Smooth muscle cell (in vitro differentiated cells): Measurements from ENCODE around the gene DNAAF1. TPM values are rescaled to one million over a fixed set of nuclear protein-coding genes. Genes with fewer than 3 reads are reported as not detected.
"Not testable (repeated sequence)": the region's sequence is repeated elsewhere in the genome, so short reads cannot be mapped to it uniquely, and the experiment has no call there.

ENCODE experiments used
- DNase-seq: peaks from one replicate; lab custom pipeline; 2025; ENCODE audit not compliant: unreplicated experiment; lab: John Stamatoyannopoulos, UW
- H2AFZ ChIP-seq: fragments of 200-600 bp; sonication (generic); 2 replicates; pipeline ENCODE4 v1.6.0; 2016; ENCODE audit warnings: antibody characterized with exemption, low read depth, mild to moderate bottlenecking
- H3F3A ChIP-seq: fragments of 200-600 bp; sonication (generic); 2 replicates; pipeline ENCODE4 v1.6.0; 2017; ENCODE audit warnings: antibody characterized with exemption, low read depth
- H3K27ac ChIP-seq: fragments of 200-600 bp; sonication (generic); 2 replicates; pipeline ENCODE4 v1.5.1; 2016; ENCODE audit warnings: low read depth, mild to moderate bottlenecking
- H3K27me3 ChIP-seq: fragments of 200-600 bp; sonication (generic); 2 replicates; pipeline ENCODE4 v1.6.1; 2016; ENCODE audit warnings: low read depth, mild to moderate bottlenecking
- H3K36me3 ChIP-seq: fragments of 200-600 bp; sonication (generic); 2 replicates; pipeline ENCODE4 v1.5.1; 2016; ENCODE audit warnings: low read depth
- H3K4me1 ChIP-seq: fragments of 200-600 bp; sonication (generic); 2 replicates; pipeline ENCODE4 v1.5.1; 2016; ENCODE audit warnings: low read depth
- H3K4me2 ChIP-seq: fragments of 200-600 bp; sonication (generic); 2 replicates; pipeline ENCODE4 v1.6.0; 2016; ENCODE audit warnings: mild to moderate bottlenecking
- H3K4me3 ChIP-seq: fragments of 200-600 bp; sonication (generic); 2 replicates; pipeline ENCODE4 v1.5.1; 2016; ENCODE audit warnings: mild to moderate bottlenecking
- H3K79me2 ChIP-seq: fragments of 200-600 bp; sonication (generic); 2 replicates; pipeline ENCODE4 v1.6.0; 2016; ENCODE audit warnings: low read depth, mild to moderate bottlenecking
- H3K9ac ChIP-seq: fragments of 200-600 bp; sonication (generic); 2 replicates; pipeline ENCODE4 v1.6.0; 2016; ENCODE audit warnings: low read depth
- H3K9me3 ChIP-seq: fragments of 200-600 bp; sonication (generic); replicated peaks from 2 replicates; pipeline ENCODE4 v1.5.1; 2016; ENCODE audit warnings: low read depth
- H4K20me1 ChIP-seq: fragments of 200-600 bp; sonication (generic); 2 replicates; pipeline ENCODE4 v1.6.0; 2016; ENCODE audit warnings: low read depth
- CTCF ChIP-seq: fragments of 200-600 bp; sonication (generic); IDR thresholded peaks from 2 replicates; pipeline ENCODE4 v1.5.1; 2017; ENCODE audit warnings: borderline replicate concordance, mild to moderate bottlenecking, antibody characterized with exemption; ENCODE audit not compliant: insufficient read depth, poor library complexity, severe bottlenecking
- WGBS: methylation state at CpG from one replicate; pipeline ENCODE4 v1.1.7; 2016; ENCODE audit warnings: low lambda C conversion rate; 5-methylcytosine and 5-hydroxymethylcytosine counted together
- polyA plus RNA-seq: library from polyadenylated mRNA; unstranded; fragments of >200 nt; fragmentation: Nextera tagmentation; extraction: Ambion mirVana; gene quantifications from 2 replicates; pipeline ENCODE4 v1.2.1, GENCODE V29; 2016
- total RNA-seq: library from RNA; depleted of rRNA; stranded (reverse); fragments of >200 nt; gene quantifications from 2 replicates; pipeline ENCODE4 v1.2.3, GENCODE V29; 2014

DNAAF1 gene
- total and polyA plus RNA-seq, 2 experiments from 2014 or later: 0.09 TPM; not detected in 1

GRCh38 chr16:84110527-84110926 is 34.6 kb upstream of the DNAAF1 start:
- no peaks in the 10 kb centered on the region for H3F3A ChIP-seq
- TF ChIP-seq CTCF: no peak
- H3K4me2 ChIP-seq: no peak overlapping the region
- H2AFZ ChIP-seq: no peak overlapping the region
- H3K27ac ChIP-seq: no peak overlapping the region
- no peaks in the 10 kb centered on the region for H3K27me3 ChIP-seq
- WGBS: 97% methylated on average over 3 of the region's 3 CpGs
- no peak overlapping the region for H3K4me3 ChIP-seq
- peaks cover 93% of the 10 kb centered on the region for H3K79me2 ChIP-seq
- no peaks in the 10 kb centered on the region for H3K9me3 ChIP-seq
- H3K4me1 ChIP-seq: peaks cover 4% of the 10 kb centered on the region
- no peak for DNase-seq
- H3K9ac ChIP-seq: no peak overlapping the region
- peaks cover 72% of the 10 kb centered on the region for H4K20me1 ChIP-seq
- no peaks in the 10 kb centered on the region for H3K36me3 ChIP-seq

GRCh38 chr16:84111525-84111924 is 33.6 kb upstream of the DNAAF1 start:
- Histone ChIP-seq H3K9ac (no peak overlapping the region), H4K20me1 (peaks cover 62% of the 10 kb centered on the region), H2AFZ (no peak overlapping the region), H3K4me1 (peaks cover 9% of the 10 kb centered on the region), H3K36me3 (no peaks in the 10 kb centered on the region), H3K4me3 (no peak overlapping the region), H3K79me2 (peaks cover 92% of the 10 kb centered on the region), H3K4me2 (no peak overlapping the region), H3F3A (no peaks in the 10 kb centered on the region), H3K27me3 (no peaks in the 10 kb centered on the region), H3K27ac (no peak overlapping the region), H3K9me3 (no peaks in the 10 kb centered on the region)
- 95% methylated on average over 3 of the region's 3 CpGs for WGBS
- no peak for DNase-seq
- no peak for TF ChIP-seq CTCF

- WGBS: 87% methylated on average over 3 of the region's 3 CpGs
- peaks cover 58% of the 10 kb centered on the region for H4K20me1 ChIP-seq
- H2AFZ ChIP-seq: not testable (repeated sequence)
Observed at GRCh38 chr16:84111949-84112348, 33.2 kb upstream of the DNAAF1 start.

DNA sequence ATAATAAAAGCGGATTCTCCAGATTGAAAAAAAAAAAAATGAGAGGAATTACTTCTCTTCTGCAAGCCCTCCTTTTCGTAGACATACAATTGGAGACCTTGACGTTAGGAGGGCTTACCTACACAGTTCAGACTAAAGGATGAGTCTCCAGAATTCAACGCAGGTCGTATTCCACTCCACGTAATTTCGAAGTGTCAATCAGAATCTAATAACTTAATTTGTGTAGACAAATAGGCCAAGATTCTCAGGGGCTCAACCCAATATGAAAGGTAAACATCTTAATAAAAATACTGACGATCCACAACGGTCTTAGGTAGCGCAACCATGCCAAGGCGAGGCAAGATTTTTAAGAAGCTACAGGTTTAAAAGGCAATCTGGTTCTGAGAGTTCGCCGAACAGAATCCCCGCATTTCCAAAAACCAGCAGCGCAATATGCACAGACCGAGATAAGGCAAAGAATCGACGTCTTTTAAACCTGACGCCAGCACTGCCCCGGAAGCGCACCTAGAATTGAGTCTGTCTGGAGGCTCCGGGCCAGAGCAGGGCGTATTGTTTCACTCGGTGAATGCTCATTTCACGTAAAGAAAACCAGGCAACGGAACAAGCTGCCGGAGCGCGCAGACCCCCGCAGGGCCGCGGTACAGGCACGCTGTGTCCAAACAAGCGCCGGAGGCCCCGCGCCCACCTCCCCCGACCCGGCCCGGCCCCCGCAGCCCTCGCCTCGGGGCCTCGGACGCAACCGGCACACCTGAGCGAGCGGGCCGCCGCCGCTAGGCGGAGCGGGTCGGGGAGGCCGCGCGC is 29.0 kb upstream of the DNAAF1 start:
- DNase-seq: no peak
- Histone ChIP-seq H3K36me3 (no peaks in the 10 kb centered on the region), H3K4me3 (peak overlapping the region; percentile 77), H3K4me2 (peak overlapping the region; percentile 94), H3K79me2 (peaks cover 51% of the 10 kb centered on the region), H3K9ac (peak overlapping the region; percentile 94), H3K4me1 (peaks cover 9% of the 10 kb centered on the region), H3K27me3 (no peaks in the 10 kb centered on the region), H4K20me1 (peaks cover 16% of the 10 kb centered on the region), H3K27ac (peak overlapping the region; percentile 90), H3F3A (peaks cover 5% of the 10 kb centered on the region), H2AFZ (peak overlapping the region; percentile 63), H3K9me3 (no peaks in the 10 kb centered on the region)
- peak; percentile 49 for TF ChIP-seq CTCF
- WGBS: 1% methylated on average over 55 of the region's 57 CpGs

More at GRCh38 chr16:84111949-84112348, 33.2 kb upstream of the DNAAF1 start:
- not testable (repeated sequence) for H3K27me3 ChIP-seq, H3K4me3 ChIP-seq, H3K36me3 ChIP-seq, H3K9ac ChIP-seq, H3K9me3 ChIP-seq, H3K4me1 ChIP-seq, H3F3A ChIP-seq, H3K27ac ChIP-seq, H3K4me2 ChIP-seq, DNase-seq
- peaks cover 90% of the 10 kb centered on the region for H3K79me2 ChIP-seq
